ENCODE results near the gene SLC9A9. TPM values are rescaled to one million over a fixed set of nuclear protein-coding genes. Genes with fewer than 3 reads are reported as not detected.

SLC9A9 gene
- polyA plus RNA-seq, 1 donor from 2014 or later, result 0.54 TPM

DNA sequence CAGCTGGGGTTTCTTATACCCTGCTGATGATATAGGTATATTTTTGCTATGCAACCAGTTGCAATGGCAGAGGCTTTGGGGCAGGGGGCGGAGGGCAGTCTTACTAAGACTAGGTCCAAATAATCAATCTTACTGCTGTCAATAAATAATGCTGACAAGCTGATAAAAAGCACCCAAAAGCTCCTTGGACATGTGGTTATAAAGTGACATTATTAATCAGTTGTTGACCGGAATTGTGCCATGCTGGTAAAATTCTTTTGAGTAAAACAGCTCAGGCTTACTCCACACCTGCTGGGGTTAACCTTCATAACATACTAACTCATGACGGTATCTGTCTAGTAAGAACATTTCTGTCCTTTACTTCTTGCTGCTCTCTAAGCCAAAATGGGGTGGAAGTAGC, 626.8 kb downstream of the SLC9A9 start:
- no peaks in the 10 kb centered on the region for H3K36me3 ChIP-seq (ENCODE audit: insufficient read depth, low read length)
- no peaks in the 10 kb centered on the region for H3K27me3 ChIP-seq (ENCODE audit: insufficient read depth, low read depth, low read length)
- no peak overlapping the region for H3K4me3 ChIP-seq (ENCODE audit: low read length)
- no peaks in the 10 kb centered on the region for H3K9me3 ChIP-seq (ENCODE audit: low read length)
- H3K4me2 ChIP-seq (ENCODE audit: low read length), result no peak overlapping the region
- no peak overlapping the region for H3K9ac ChIP-seq (ENCODE audit: low read length)
- TF ChIP-seq SMC3 (conservative IDR thresholded peaks at IDR 0.05; ENCODE audit: poor library complexity) (no peak), RAD21 (conservative IDR thresholded peaks at IDR 0.05) (no peak), MXI1 (conservative IDR thresholded peaks at IDR 0.05; ENCODE audit: poor library complexity, severe bottlenecking) (no peak), EZH2 (IDR thresholded peaks at IDR 0.05; ENCODE audit: borderline replicate concordance, insufficient read depth, low read length, poor library complexity, severe bottlenecking) (no peak)
- TF ChIP-seq, protein P1, sequence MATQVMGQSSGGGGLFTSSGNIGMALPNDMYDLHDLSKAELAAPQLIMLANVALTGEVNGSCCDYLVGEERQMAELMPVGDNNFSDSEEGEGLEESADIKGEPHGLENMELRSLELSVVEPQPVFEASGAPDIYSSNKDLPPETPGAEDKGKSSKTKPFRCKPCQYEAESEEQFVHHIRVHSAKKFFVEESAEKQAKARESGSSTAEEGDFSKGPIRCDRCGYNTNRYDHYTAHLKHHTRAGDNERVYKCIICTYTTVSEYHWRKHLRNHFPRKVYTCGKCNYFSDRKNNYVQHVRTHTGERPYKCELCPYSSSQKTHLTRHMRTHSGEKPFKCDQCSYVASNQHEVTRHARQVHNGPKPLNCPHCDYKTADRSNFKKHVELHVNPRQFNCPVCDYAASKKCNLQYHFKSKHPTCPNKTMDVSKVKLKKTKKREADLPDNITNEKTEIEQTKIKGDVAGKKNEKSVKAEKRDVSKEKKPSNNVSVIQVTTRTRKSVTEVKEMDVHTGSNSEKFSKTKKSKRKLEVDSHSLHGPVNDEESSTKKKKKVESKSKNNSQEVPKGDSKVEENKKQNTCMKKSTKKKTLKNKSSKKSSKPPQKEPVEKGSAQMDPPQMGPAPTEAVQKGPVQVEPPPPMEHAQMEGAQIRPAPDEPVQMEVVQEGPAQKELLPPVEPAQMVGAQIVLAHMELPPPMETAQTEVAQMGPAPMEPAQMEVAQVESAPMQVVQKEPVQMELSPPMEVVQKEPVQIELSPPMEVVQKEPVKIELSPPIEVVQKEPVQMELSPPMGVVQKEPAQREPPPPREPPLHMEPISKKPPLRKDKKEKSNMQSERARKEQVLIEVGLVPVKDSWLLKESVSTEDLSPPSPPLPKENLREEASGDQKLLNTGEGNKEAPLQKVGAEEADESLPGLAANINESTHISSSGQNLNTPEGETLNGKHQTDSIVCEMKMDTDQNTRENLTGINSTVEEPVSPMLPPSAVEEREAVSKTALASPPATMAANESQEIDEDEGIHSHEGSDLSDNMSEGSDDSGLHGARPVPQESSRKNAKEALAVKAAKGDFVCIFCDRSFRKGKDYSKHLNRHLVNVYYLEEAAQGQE (IDR thresholded peaks at IDR 0.05; ENCODE audit: borderline replicate concordance), result no peak
- no peaks in the 10 kb centered on the region for H3K79me2 ChIP-seq (replicated peaks; ENCODE audit: insufficient read depth, low read length)
- H3K27ac ChIP-seq (ENCODE audit: low read length), result no peak overlapping the region
- H3F3A ChIP-seq (ENCODE audit: insufficient read depth, low read length, poor library complexity, severe bottlenecking), result no peaks in the 10 kb centered on the region
- no peaks in the 10 kb centered on the region for H3K9me2 ChIP-seq (ENCODE audit: insufficient read depth, low read length)
- H4K20me1 ChIP-seq (ENCODE audit: insufficient read depth), result no peaks in the 10 kb centered on the region
- H2AFZ ChIP-seq (ENCODE audit: low read depth, low read length), result no peak overlapping the region

DNA sequence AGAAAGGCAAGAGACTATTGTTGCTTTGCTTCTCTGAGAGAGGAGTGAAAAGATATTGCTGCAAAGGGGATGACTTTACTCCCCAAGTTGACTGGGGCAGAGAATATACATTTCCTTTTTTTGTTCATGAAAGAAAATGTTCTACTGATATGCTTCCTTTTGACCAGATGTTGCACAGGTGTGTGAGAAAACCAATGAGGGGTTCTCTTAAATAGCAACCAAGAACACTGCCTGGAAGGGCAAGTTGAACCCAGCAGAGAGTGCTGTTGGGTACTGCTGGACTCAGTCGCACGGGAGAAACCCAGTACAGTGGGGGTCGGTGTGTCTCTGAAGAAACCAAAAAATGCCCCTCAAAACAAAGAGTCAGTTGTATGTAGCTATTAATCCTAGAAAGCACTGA, 627.5 kb downstream of the SLC9A9 start:
- Histone ChIP-seq H2AFZ (ENCODE audit: low read depth, low read length) (no peak overlapping the region), H3K36me3 (ENCODE audit: insufficient read depth, low read length) (no peaks in the 10 kb centered on the region), H3K27me3 (ENCODE audit: insufficient read depth, low read depth, low read length) (no peaks in the 10 kb centered on the region), H3K27ac (ENCODE audit: low read length) (no peak overlapping the region), H4K20me1 (ENCODE audit: insufficient read depth) (no peaks in the 10 kb centered on the region), H3K9me2 (ENCODE audit: insufficient read depth, low read length) (no peaks in the 10 kb centered on the region), H3K9ac (ENCODE audit: low read length) (no peak overlapping the region), H3K9me3 (ENCODE audit: low read length) (no peaks in the 10 kb centered on the region), H3K79me2 (replicated peaks; ENCODE audit: insufficient read depth, low read length) (no peaks in the 10 kb centered on the region), H3K4me3 (ENCODE audit: low read length) (no peak overlapping the region), H3F3A (ENCODE audit: insufficient read depth, low read length, poor library complexity, severe bottlenecking) (no peaks in the 10 kb centered on the region), H3K4me2 (ENCODE audit: low read length) (no peak overlapping the region)
- TF ChIP-seq POLR2AphosphoS5 (IDR thresholded peaks at IDR 0.05), result no peak
- no peak for TF ChIP-seq EZH2 (IDR thresholded peaks at IDR 0.05; ENCODE audit: borderline replicate concordance, insufficient read depth, low read length, poor library complexity, severe bottlenecking)
- TF ChIP-seq, protein P2, sequence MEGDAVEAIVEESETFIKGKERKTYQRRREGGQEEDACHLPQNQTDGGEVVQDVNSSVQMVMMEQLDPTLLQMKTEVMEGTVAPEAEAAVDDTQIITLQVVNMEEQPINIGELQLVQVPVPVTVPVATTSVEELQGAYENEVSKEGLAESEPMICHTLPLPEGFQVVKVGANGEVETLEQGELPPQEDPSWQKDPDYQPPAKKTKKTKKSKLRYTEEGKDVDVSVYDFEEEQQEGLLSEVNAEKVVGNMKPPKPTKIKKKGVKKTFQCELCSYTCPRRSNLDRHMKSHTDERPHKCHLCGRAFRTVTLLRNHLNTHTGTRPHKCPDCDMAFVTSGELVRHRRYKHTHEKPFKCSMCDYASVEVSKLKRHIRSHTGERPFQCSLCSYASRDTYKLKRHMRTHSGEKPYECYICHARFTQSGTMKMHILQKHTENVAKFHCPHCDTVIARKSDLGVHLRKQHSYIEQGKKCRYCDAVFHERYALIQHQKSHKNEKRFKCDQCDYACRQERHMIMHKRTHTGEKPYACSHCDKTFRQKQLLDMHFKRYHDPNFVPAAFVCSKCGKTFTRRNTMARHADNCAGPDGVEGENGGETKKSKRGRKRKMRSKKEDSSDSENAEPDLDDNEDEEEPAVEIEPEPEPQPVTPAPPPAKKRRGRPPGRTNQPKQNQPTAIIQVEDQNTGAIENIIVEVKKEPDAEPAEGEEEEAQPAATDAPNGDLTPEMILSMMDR (IDR thresholded peaks at IDR 0.05; ENCODE audit: poor library complexity, severe bottlenecking), result no peak
- no peak for TF ChIP-seq TAF1 (IDR thresholded peaks at IDR 0.05; ENCODE audit: low read depth)
- no peak for TF ChIP-seq EP300 (conservative IDR thresholded peaks at IDR 0.05; ENCODE audit: poor library complexity, severe bottlenecking)
